Sigmoid colon (tissue), 4 donors: ENCODE data around the gene SIK3.

ENCODE experiments used
- CTCF ChIP-seq, 4 experiments: fragments of 450-650 bp in 3 of 4; fragments of 200-600 bp in 1 of 4; IDR thresholded peaks; one replicate each; pipeline ENCODE4 v1.5.1; 2016 to 2019; ENCODE audit warnings: antibody characterized with exemption in 4 of 4, mild to moderate bottlenecking in 3 of 4, moderate library complexity in 2 of 4
- EP300 ChIP-seq, 4 donors: sonication (generic); formaldehyde crosslinking; IDR thresholded peaks; one replicate each; pipeline ENCODE4 v1.6.1; 2017; ENCODE audit warnings: antibody characterized with exemption in 4 of 4
- POLR2A ChIP-seq, 2 donors: fragments of 450-650 bp; IDR thresholded peaks; one replicate each; pipeline ENCODE4 v1.6.1; 2016; ENCODE audit warnings: antibody characterized with exemption in 2 of 2, mild to moderate bottlenecking in 2 of 2, moderate library complexity in 2 of 2

GRCh38 chr11:117064275-117064674 is 34.0 kb downstream of the SIK3 start:
- TF ChIP-seq CTCF (IDR thresholded peaks at IDR 0.05) = no peak
- TF ChIP-seq POLR2A (IDR thresholded peaks at IDR 0.05) = no peak
- no peak for TF ChIP-seq EP300 (IDR thresholded peaks at IDR 0.05)
